ENCODE results near the gene DNAJC18.

DNA sequence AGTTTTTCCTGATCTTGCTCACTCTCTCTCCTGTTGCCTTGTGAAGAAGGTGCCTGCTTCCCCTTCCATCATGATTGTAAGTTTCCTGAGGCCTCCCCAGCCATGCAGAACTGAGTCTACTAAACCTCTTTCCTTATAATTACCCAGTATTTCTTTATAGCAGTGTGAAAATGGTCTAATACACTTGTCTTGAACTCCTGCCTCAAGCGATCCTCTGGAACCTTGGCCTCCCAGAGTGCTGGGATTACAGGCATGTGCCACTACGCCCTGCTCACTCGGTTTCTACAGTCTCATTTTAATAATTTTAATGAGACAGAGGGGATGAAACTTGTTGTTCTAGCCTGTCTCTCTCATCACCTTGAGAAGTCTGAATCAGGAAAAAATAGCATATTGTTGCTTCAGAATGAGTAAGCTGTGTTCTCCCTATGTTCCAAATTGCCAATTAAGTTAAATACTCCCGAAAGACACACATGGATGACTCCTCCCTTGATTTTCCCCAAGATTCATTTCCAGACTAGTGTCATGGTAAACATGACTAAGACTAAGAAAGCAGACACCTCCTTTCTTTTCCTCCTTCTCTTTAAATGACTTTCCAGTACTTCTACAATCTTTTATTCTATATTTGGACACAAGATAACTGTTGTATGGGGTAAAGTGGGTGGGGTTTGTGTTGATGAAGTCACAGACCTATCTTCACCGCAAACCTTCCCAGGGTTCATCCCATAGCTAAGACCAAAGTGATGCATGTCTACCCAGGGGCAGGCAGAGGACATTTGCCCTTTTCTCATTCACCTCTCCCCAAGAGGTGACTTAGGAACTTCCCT, 7.8 kb upstream of the DNAJC18 start:
- TF ChIP-seq POLR2A (IDR thresholded peaks at IDR 0.05) (no peak), CTCF (IDR thresholded peaks at IDR 0.05) (no peak)
